22Rv1 (cell line): Measurements from ENCODE around the gene TSPAN16.

Experiments
- CTCF ChIP-seq: fragments of 450-650 bp; IDR thresholded peaks from 2 replicates; pipeline ENCODE4 v1.5.1; 2017; ENCODE audit warnings: mild to moderate bottlenecking
- ZFX ChIP-seq: fragments of 450-650 bp; IDR thresholded peaks from 2 replicates; pipeline ENCODE4 v1.6.1; 2017; ENCODE audit warnings: antibody characterized with exemption, borderline replicate concordance

DNA sequence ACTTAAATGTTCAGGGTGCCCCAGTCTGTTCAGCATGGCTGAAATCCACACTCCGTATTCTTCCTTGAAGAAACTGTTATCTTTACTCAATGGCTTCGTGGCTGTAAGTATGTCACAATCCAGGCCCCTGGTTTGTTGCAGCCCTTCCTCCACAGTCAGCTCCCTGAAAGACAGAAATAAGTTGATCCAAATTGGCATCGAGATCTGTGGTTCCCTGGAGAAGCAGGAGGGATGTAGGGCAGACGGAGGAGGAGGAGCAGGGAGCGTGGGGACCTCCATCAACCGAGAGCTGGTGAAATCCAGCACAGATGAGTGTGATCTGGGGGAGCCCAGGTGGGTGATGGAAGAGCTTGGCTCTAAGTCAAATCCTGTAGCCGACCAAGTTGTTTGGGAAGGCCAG is 304 bp downstream of the TSPAN16 start:
- no peak for TF ChIP-seq CTCF
- TF ChIP-seq ZFX: no peak
